ENCODE measurements around the gene SBNO2.

SBNO2 gene

DNA sequence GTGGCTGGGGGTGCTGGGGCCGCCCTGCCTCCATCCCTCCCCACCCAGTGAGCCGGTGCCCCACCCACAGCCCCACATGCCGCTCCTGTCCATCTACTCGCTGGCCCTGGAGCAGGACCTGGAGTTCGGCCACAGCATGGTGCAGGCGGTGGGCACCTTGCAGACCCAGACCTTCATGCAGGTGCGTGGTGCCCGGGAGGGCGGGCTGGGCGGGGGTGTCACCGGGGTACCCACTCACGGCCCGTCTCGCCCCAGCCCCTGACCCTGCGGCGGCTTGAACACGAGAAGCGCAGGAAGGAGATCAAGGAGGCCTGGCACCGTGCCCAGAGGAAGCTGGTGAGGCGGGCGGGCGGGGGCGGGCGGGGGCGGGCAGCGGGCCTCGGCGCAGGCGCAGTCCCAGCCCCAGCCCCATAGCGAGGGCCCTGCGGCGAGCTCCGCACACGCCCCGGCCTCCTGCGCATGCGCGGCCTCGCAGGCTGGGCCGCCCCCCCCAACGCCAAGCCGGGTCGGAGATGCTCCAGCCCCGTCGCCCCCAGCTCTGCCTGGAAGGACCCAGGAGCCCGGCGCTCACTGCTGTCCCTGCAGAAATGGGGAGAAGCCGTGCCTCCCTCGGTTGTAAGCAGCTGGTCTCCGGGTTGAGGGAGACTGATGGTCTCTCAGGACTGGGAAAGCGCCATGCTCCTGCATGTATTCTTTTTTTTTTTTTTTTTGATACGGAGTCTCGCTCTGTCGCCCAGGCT, 99.4 kb downstream of the SBNO2 start:
- in situ Hi-C loops (cut with MboI; ENCODE audit: low sequenced_read_pairs): no loop called here

- in situ Hi-C loops (cut with MboI; ENCODE audit: low sequenced_read_pairs): no loop called here
Observed at GRCh38 chr19:1073956-1074517, 100.0 kb downstream of the SBNO2 start.

- in situ Hi-C loops (cut with MboI; ENCODE audit: low sequenced_read_pairs): no loop called here
Observed at GRCh38 chr19:1073063-1073955, 100.8 kb downstream of the SBNO2 start.

DNA sequence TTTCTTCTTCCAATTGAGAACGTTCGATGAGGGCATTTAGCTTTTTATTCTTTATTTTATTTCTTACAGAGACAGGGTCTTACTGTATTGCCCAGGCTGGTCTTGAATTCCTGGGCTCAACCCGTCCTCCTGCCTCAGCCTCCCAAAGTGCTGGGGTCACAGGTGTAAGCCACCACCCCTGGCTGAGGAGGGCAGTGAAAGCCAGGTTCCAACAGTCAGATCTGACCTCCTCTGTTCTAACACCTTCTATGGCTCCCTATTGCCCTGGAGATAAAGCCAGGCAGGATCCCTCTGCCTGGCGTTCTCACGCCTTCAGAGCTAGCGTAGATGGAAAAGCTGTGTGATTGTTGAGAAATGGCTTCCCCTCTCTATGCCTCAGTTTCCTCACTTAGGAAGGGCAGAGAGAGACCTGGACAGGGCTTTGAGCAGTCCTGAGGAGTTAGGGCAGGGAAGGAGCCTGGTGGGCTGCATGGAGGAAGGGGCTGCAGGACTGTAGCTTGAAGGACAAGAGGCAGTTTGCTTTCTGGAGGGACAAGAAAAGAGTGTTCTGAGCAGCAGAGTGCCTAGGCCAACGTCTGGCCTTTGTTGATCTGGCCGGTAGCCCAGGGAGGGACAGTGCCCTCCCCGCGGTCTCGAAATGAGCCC, 101.6 kb downstream of the SBNO2 start:
- in situ Hi-C loops (cut with MboI; ENCODE audit: low sequenced_read_pairs): no loop called here

DNA sequence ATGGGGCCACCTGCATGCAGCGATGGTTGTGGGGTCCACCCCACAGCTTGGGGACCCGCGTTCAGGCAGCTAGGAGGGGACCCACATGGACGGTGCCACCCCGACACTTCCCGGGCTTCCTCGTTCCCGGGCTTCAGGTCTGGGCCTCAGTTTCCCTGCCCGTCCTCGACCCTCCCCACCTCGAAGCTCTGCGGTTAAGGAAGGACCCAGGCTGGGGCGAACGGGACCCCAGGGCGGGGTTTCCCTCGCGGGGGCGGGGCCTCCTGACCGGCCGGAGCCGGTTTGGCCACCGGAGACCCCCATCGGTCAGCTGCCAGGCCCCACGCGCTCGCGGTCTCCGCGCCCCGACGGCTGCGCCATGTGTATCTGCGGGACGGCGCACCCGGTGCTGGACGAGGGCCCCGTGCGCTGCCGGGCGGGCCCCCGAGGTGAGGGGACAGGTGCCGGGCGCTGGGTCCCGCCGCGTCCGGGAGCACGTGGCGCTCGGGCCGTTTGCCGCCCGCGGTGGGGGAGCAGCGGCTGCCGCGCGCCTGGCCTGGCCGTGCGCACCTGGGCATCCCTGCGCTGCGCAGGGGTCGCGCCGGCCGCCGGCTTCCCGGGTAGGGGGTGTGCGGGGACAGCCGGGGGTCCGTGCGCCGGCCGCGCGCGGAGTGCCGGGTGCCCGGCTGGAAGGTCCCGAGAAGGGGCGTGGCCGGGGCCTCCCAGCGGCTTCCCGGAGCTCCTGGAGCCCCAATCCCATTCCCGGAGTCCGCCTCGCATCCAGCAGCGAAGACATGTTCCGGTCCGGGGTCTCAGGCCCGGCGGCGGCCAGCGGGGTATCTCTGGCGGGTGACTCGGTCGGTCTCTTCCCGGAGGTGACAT, 102.9 kb downstream of the SBNO2 start:
- in situ Hi-C loops (cut with MboI; ENCODE audit: low sequenced_read_pairs): no loop called here

DNA sequence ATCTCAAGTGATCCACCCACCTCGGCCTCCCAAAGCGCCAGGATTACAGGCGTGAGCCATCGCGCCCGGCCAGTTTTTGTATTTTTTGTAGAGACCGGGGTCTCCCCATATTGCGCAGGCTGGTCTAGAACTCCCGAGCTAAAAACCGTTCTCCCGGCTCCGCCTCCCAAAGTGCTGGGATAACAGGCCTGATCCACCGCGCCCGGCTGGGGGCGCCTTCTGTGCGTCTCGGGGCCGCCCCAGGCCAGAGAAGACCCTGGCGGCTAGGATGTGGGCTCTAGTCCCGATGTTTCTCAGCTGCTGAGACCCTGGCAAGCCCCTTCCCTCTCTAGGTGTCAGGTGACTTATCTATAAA, 103.5 kb downstream of the SBNO2 start:
- in situ Hi-C loops (cut with MboI; ENCODE audit: low sequenced_read_pairs): no loop called here

DNA sequence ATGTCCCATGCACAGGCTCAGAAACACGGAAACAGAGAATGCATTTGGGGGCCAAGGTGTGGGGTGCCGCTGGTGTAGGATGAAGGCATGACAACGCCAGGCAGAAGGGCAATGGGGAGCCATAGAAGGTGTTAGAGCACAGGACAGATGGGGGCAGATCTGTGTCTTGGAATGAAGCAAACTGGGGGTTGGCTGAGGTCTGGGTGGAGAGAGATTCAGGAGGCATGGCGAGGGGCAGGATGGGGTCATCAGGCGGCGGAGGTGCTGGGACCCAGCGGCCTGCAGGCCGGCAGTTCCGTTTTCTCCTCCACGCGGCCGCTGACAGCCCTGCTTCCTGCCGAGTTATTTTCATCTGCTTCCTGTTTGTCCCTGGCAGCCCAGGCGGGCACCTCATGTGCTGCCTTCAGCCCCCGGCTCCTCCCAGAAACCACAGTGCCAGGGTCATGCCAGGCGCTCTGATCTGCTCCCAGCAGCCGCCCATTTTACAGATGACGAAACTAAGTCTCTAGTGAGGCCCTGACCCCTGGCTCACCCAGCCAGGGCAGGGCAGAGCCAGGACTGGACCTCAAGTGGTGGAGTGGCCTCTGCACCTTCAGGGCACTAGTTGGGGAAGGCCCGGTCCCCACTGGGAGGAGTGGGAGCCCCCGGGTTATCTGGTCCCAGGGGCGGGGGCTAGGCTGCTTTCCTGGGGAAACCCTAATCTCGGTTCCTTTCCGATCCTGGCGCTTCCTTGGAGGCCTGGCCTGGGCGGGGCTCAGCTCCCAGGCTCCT, 104.9 kb downstream of the SBNO2 start:
- in situ Hi-C loops (cut with MboI; ENCODE audit: low sequenced_read_pairs): no loop called here

DNA sequence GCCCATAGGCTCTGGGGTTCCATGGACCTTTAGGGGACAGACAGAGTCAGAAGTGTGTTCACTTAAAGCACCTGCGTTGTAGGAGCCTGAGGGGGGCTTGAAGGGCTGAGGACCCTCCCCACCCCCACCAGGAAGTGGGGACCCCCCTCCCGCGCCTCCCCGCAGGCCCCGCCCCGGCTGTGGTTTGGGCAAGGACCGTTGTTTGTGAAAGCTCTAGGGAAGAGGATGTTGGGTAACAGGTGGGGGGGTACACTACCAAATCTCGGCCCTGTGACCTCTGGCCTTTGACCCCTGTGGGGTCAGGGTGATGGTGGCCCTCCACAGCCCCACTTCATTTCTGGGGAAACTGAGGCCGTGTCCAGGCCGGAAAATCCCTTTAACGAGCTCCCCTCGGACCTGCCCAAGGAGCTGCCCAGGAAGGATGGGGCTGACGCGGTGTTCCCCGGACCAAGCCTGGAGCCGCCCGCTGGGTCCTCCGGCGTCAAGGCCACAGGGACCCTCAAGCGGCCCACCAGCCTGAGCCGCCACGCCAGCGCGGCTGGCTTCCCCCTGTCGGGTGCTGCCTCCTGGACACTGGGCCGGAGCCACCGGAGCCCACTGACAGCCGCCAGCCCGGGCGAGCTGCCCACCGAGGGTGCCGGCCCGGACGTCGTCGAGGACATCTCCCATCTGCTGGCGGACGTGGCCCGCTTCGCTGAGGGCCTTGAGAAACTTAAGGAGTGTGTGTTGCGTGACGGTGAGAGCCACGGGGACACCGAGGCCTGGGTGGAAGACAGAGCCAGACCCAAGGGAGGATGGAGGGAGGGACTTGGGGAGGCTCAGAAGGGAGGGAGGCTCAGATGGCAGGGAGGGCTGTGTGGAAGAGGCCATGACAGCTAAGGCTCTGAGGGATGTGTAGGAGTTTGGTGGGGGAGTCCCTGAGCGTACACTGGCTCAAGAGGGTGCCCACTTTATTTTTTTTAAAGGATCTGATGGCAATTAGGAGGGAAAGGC, 105.8 kb downstream of the SBNO2 start:
- in situ Hi-C loops (cut with MboI; ENCODE audit: low sequenced_read_pairs): no loop called here

GRCh38 chr19:1067341-1067957, 106.6 kb downstream of the SBNO2 start:
- in situ Hi-C loops (cut with MboI; ENCODE audit: low sequenced_read_pairs): no loop called here

- in situ Hi-C loops (cut with MboI; ENCODE audit: low sequenced_read_pairs): no loop called here
Observed at GRCh38 chr19:1066748-1067340, 107.2 kb downstream of the SBNO2 start, which contains the start of gene ARHGAP45. Gene ARHGAP45 (plus strand): TSS chr19:1067167. CDS start chr19:1067406, 239 bp downstream.

DNA sequence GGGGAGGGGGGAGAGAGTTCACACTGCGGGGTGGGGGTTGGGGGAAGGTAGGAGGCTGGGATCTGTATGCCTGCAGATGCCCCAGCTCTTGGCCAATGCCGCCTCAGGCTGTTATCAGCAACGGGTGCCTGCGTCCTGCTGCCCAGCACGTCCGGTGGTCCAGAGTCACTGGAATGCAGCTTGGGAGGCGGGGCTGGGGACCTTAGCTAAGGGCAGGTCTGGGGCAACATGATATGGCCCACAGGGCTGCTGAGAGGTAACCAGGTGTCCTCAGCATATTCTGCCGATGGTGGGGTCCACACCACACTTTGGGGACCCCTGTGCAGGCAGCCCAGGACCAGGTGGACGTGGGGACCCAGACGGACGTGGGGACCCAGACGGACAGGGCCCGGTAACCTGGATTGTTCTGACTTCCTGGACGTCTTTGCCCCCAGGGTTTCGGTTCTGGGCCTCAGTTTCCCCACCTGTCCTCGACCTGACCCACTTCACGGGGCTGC, 107.8 kb downstream of the SBNO2 start:
- in situ Hi-C loops (cut with MboI; ENCODE audit: low sequenced_read_pairs): no loop called here

DNA sequence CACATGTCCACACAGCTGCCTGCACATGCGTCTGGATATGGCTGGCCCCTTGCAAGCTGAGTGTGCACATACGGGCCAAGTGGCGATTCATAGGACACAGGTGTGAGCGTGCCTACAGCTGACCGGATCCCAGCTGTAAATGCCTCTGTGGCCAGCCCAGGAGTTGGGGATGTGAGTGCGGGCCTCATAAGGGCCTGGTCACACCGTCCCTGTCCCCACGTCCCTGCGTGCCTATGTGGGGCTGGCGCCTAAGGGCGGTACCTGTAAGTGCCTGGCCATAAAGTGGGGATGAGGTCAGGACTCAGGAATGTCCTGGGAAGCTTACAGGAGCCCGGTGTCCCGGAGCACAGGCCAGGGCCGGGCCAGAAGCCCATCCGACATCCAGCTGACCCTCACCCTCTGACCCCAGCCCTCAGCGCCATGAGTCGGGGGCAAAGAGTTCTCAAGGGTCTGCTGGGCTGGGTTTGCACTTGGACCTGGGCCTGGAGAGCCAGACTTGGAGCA, 108.4 kb downstream of the SBNO2 start:
- in situ Hi-C loops (cut with MboI; ENCODE audit: low sequenced_read_pairs): no loop called here

- in situ Hi-C loops (cut with MboI; ENCODE audit: low sequenced_read_pairs): no loop called here
Observed at GRCh38 chr19:1064661-1065605, 109.1 kb downstream of the SBNO2 start.

DNA sequence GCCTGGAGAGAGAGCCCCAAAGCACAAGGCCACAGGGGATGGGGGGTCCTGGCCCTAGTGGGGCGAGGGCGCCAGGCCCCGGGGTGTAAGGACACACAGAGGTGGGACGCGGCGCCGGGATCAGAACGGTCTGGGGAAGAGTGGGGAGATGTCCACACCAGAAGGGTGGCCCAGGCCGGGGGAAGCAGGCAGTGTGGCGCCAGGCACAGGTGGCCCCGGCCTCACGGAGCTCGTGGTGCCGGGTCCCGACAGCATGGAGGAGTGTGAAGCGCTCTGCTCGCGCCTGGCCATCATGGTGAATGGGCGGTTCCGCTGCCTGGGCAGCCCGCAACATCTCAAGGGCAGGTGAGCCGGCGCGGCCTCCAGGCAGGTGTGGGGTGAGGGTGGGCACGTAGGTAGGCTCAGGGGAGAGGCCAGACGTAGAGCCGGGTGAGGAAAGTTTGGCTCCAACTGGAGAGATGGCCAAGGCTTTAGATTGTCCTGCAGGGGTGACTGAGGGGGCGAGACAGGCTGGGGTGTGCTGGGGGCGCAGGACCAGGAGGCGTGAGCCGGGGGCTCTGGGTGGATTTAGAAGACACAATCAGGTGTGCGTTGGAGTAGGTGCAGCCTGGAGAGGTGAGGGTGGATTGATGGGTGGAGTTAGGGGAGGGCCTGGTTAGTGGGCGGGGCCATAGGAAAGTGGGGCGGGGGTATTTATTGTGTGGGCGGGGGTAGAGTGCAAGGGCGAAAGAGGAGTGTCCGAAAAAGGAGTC, 110.0 kb downstream of the SBNO2 start:
- in situ Hi-C loops (cut with MboI; ENCODE audit: low sequenced_read_pairs): no loop called here

All from hTERT RPE-1 (cell line).